Measurements from ENCODE around the gene FOXP1. TPM values are rescaled to one million over a fixed set of nuclear protein-coding genes. Genes with fewer than 3 reads are reported as not detected.
"Not testable (repeated sequence)": the region's sequence is repeated elsewhere in the genome, so short reads cannot be mapped to it uniquely, and the experiment has no call there.

FOXP1 gene
- total RNA-seq, 4 donors from 2014 or later, result 181 to 225 (median 205) TPM

DNA sequence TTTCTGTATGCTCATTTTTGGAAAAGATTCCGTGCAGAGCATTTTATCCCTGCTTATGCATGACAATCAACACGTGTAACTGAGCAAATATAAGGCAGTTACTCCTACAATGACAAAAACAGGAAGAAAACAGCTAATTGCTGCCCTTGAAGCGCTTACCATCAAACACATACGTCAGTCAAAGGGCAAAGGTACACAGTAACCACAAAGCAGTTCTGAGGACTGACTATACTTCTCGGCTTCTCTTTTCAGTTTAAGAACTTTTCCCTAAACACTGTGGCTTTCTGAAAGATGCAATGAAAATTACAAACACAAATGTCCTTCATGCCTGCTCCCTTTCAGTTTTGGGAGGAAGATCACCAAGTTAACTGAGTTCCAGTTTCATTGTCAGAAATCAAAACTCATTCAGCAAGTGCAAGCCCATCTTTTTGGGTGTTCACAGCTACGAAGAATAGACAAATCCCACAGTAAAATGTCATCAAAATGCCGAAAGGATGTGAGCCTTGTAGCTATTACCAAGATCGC, 602.8 kb downstream of the FOXP1 start:
- intact Hi-C loops (cut with DNase I), result no loop called here

DNA sequence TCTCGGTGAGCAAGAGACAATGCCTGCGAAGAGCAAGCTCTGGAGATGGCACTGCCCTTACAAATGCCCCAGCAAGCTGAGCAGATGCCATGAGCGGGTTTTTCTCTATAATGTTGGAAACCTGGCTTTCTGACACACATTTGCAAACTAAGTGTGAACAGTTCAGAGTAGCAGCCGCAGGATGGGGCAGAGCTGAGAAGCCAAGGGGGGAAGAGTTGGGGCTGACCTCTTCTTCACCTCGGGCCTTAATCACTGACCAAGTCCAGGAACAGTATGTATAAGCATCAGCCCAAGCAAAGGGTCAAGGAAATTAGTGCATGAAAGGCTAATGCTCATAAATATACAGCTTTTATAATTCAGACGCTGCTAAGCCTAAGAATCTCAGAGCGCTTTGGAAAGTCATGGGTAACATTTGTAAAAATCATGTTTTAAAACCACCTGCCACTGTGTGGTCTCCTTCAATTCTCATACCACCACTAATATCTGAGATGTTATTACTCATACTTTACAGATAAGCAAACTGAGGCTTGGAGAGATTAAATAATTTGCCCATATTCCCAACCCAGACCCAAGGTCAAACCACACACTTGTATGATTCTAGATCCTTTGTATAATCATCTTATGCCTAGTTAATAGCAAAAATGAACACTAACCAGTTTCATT, 603.4 kb downstream of the FOXP1 start:
- intact Hi-C loops (cut with DNase I), result no loop called here
- peaks cover 29 to 51% (median 32%) of the 10 kb centered on the region in 4 donors for H3K36me3 ChIP-seq
- no peak for DNase-seq (ENCODE audit: extremely low spot score)
- H3K27ac ChIP-seq (replicated peaks in 1 of 4), result peak overlapping the region; percentile 83 to 88 (median 86)
- no peaks in the 10 kb centered on the region for H3K27me3 ChIP-seq
- TF ChIP-seq POLR2AphosphoS5 (IDR thresholded peaks at IDR 0.05), result no peak
- TF ChIP-seq EP300 (IDR thresholded peaks at IDR 0.05), result no peak
- TF ChIP-seq POLR2A (IDR thresholded peaks at IDR 0.05; ENCODE audit: low read depth), result no peak
- TF ChIP-seq, protein P1, sequence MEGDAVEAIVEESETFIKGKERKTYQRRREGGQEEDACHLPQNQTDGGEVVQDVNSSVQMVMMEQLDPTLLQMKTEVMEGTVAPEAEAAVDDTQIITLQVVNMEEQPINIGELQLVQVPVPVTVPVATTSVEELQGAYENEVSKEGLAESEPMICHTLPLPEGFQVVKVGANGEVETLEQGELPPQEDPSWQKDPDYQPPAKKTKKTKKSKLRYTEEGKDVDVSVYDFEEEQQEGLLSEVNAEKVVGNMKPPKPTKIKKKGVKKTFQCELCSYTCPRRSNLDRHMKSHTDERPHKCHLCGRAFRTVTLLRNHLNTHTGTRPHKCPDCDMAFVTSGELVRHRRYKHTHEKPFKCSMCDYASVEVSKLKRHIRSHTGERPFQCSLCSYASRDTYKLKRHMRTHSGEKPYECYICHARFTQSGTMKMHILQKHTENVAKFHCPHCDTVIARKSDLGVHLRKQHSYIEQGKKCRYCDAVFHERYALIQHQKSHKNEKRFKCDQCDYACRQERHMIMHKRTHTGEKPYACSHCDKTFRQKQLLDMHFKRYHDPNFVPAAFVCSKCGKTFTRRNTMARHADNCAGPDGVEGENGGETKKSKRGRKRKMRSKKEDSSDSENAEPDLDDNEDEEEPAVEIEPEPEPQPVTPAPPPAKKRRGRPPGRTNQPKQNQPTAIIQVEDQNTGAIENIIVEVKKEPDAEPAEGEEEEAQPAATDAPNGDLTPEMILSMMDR (IDR thresholded peaks at IDR 0.05), result no peak
- no peaks in the 10 kb centered on the region for H3K9me3 ChIP-seq
- WGBS, result 82% methylated on average over 7 of the region's 7 CpGs
- no peak overlapping the region for H3K4me3 ChIP-seq
- H3K4me1 ChIP-seq, result peaks cover 50 to 72% (median 65%) of the 10 kb centered on the region in 4 donors

More for the DNA sequence above, 602.8 kb downstream of the FOXP1 start:
- no peak for DNase-seq (ENCODE audit: extremely low spot score)
- H3K4me1 ChIP-seq, result peaks cover 50 to 72% (median 65%) of the 10 kb centered on the region in 4 donors
- H3K4me3 ChIP-seq, result no peak overlapping the region
- TF ChIP-seq POLR2AphosphoS5 (IDR thresholded peaks at IDR 0.05), result no peak
- TF ChIP-seq POLR2A (IDR thresholded peaks at IDR 0.05; ENCODE audit: low read depth), result no peak
- TF ChIP-seq EP300 (IDR thresholded peaks at IDR 0.05), result no peak
- TF ChIP-seq, protein P1 (IDR thresholded peaks at IDR 0.05), result no peak
- no peaks in the 10 kb centered on the region for H3K27me3 ChIP-seq
- H3K36me3 ChIP-seq, result peaks cover 26 to 51% (median 27%) of the 10 kb centered on the region in 4 donors
- peak overlapping the region; percentile 83 to 88 (median 86) for H3K27ac ChIP-seq (replicated peaks in 1 of 4)
- no peaks in the 10 kb centered on the region for H3K9me3 ChIP-seq
- 60% methylated on average over 8 of the region's 8 CpGs for WGBS

DNA sequence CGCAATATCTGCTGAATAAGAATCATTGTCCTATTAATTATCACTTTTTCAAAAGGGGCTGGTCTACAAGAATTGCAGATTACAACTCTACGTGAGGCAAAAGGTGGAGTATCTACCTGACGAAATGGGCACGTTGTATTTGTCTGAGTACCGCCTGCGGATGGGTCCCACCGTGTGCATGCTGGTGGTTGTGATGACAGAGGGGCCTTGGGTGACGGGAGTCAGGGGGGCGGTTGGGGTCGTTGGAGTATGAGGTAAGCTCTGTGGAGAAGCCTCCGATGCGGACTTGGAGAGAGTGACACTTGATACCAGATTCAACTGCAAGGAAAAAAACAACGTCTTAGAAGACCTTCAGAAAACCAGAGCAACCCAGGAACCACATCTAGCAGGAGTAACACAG, 605.8 kb downstream of the FOXP1 start:
- intact Hi-C loops (cut with DNase I), result no loop called here
- peak in 1 of 2 donors; percentile 9 for TF ChIP-seq POLR2AphosphoS5 (IDR thresholded peaks at IDR 0.05)
- TF ChIP-seq, protein P1 (IDR thresholded peaks at IDR 0.05), result no peak
- peaks cover 29 to 60% (median 47%) of the 10 kb centered on the region in 4 donors for H3K36me3 ChIP-seq
- H3K4me1 ChIP-seq, result peaks cover 28 to 72% (median 57%) of the 10 kb centered on the region in 4 donors
- H3K27me3 ChIP-seq, result no peaks in the 10 kb centered on the region
- no peak for DNase-seq (ENCODE audit: extremely low spot score)
- 94% methylated on average over 13 of the region's 13 CpGs for WGBS
- peak overlapping the region in 3 of 4 donors; percentile 13 to 83 (median 47) for H3K27ac ChIP-seq (replicated peaks in 1 of 4)
- H3K4me3 ChIP-seq, result no peak overlapping the region
- H3K9me3 ChIP-seq, result no peaks in the 10 kb centered on the region

DNA sequence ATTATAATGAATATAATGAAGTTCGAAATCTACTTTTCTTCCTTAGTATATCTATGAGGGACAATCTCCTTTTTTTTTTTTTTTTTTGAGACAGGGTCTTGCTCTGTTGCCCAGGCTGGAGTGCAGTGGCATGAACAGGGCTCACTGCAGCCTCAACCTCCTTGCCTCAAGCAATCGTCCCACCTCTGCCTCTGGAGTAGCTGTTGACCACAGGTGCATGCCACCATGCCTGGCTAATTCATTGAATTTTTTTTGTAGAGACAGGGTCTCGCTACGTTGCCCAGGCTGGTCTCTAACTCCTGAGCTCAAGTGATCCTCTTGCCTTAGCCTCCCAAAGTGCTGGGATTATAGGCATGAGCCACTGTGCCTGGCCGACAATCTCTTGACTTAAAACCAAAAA, 607.5 kb downstream of the FOXP1 start:
- WGBS, result 89% methylated on average over 5 of the region's 5 CpGs
- DNase-seq (ENCODE audit: extremely low spot score); H3K4me3 ChIP-seq; intact Hi-C loops (cut with DNase I); H3K27me3 ChIP-seq; H3K9me3 ChIP-seq: not testable (repeated sequence)
- peaks cover 12 to 72% (median 57%) of the 10 kb centered on the region in 4 donors for H3K4me1 ChIP-seq
- peaks cover 29 to 77% (median 59%) of the 10 kb centered on the region in 4 donors for H3K36me3 ChIP-seq
- TF ChIP-seq POLR2AphosphoS5 (IDR thresholded peaks at IDR 0.05), result peak in 1 of 2 donors; percentile 16
- H3K27ac ChIP-seq (replicated peaks in 1 of 4), result peak overlapping the region in 3 of 4 donors; percentile 32 to 63 (median 52)

DNA sequence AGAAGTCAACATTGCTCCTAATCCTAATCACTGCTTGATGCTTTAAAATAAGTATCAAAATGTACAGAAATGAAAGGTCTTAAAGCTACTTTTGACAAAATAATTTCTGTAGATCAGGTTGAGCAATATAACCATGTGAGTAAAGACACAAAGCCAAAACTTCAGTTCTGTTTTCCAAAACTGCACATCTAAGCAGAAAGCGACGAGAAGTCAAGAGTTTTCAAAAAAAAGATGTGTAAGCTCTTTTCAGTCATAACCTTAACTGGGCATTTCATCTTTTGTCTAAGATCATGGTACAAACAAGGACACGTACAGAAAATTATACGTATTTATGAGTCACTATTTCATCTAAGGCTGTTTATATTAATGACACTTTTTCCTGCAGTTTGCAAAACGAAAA, 608.8 kb downstream of the FOXP1 start:
- intact Hi-C loops (cut with DNase I), result no loop called here
- Histone ChIP-seq H3K27ac (replicated peaks in 1 of 4) (peak overlapping the region; percentile 32 to 63 (median 55)), H3K27me3 (no peaks in the 10 kb centered on the region), H3K9me3 (no peaks in the 10 kb centered on the region), H3K36me3 (peaks cover 29 to 89% (median 70%) of the 10 kb centered on the region in 4 donors), H3K4me3 (no peak overlapping the region), H3K4me1 (peaks cover 11 to 71% (median 57%) of the 10 kb centered on the region in 4 donors)
- no peak for TF ChIP-seq POLR2AphosphoS5 (IDR thresholded peaks at IDR 0.05)
- no peak for TF ChIP-seq EP300 (IDR thresholded peaks at IDR 0.05)
- no peak for DNase-seq (ENCODE audit: extremely low spot score)
- WGBS, result 45% methylated on average over 5 of the region's 5 CpGs

Measured in esophagus muscularis mucosa (tissue), 4 donors.